HEK293 (cell line): ENCODE measurements around the gene E2F1.

Experiments
- HOXA7 ChIP-seq: sonication (generic); formaldehyde crosslinking; IDR thresholded peaks from 2 replicates; pipeline ENCODE4 v1.8.1; 2022; ENCODE audit warnings: missing genetic modification reagents, borderline replicate concordance
- HOXC10 ChIP-seq: sonication (generic); formaldehyde crosslinking; IDR thresholded peaks from 2 replicates; pipeline ENCODE4 v1.8.1; 2023; ENCODE audit warnings: mild to moderate bottlenecking, missing genetic modification reagents
- KLF10 ChIP-seq: fragments of 450-650 bp; IDR thresholded peaks from 2 replicates; pipeline ENCODE4 v1.5.1; 2018; ENCODE audit warnings: missing biosample characterization, mild to moderate bottlenecking, missing genetic modification characterization
- KLF16 ChIP-seq: fragments of 450-650 bp; formaldehyde crosslinking; IDR thresholded peaks from 2 replicates; pipeline ENCODE4 v1.5.1; 2017; ENCODE audit warnings: missing biosample characterization, missing genetic modification characterization
- KLF8 ChIP-seq: fragments of 450-650 bp; formaldehyde crosslinking; IDR thresholded peaks from 2 replicates; pipeline ENCODE4 v1.5.1; 2016; ENCODE audit warnings: missing biosample characterization, missing genetic modification characterization
- KLF9 ChIP-seq: fragments of 450-650 bp; formaldehyde crosslinking; IDR thresholded peaks from 2 replicates; pipeline ENCODE4 v1.5.1; 2016; ENCODE audit warnings: missing biosample characterization, missing genetic modification characterization, low read depth
- MZF1 ChIP-seq: fragments of 450-650 bp; formaldehyde crosslinking; IDR thresholded peaks from 2 replicates; pipeline ENCODE4 v1.5.1; 2017; ENCODE audit warnings: missing biosample characterization, missing genetic modification characterization, borderline replicate concordance
- OVOL3 ChIP-seq: fragments of 450-650 bp; formaldehyde crosslinking; IDR thresholded peaks from 2 replicates; pipeline ENCODE4 v1.5.1; 2016; ENCODE audit warnings: missing biosample characterization, missing genetic modification characterization
- SCRT2 ChIP-seq: fragments of 450-650 bp; formaldehyde crosslinking; IDR thresholded peaks from 2 replicates; pipeline ENCODE4 v1.5.1; 2016; ENCODE audit warnings: missing biosample characterization, missing genetic modification characterization
- WT1 ChIP-seq: fragments of 450-650 bp; formaldehyde crosslinking; IDR thresholded peaks from 2 replicates; pipeline ENCODE4 v1.5.1; 2016; ENCODE audit warnings: missing biosample characterization, missing genetic modification characterization
- ZBTB1 ChIP-seq: fragments of 450-650 bp; formaldehyde crosslinking; IDR thresholded peaks from 2 replicates; pipeline ENCODE4 v1.5.1; 2016; ENCODE audit warnings: missing biosample characterization, missing genetic modification characterization
- ZFHX2 ChIP-seq: fragments of 450-650 bp; formaldehyde crosslinking; conservative IDR thresholded peaks from 2 replicates; pipeline ENCODE4 v1.5.1; 2016; ENCODE audit warnings: missing biosample characterization, missing genetic modification characterization
- ZNF112 ChIP-seq: fragments of 450-650 bp; formaldehyde crosslinking; IDR thresholded peaks from 2 replicates; pipeline ENCODE4 v1.5.0; 2017; ENCODE audit warnings: missing biosample characterization, missing genetic modification characterization
- ZNF114 ChIP-seq: fragments of 450-650 bp; formaldehyde crosslinking; IDR thresholded peaks from 2 replicates; pipeline ENCODE4 v1.5.0; 2017; ENCODE audit warnings: missing biosample characterization, missing genetic modification characterization
- ZNF132 ChIP-seq: fragments of 450-650 bp; formaldehyde crosslinking; IDR thresholded peaks from 2 replicates; pipeline ENCODE4 v1.5.1; 2017; ENCODE audit warnings: missing biosample characterization, missing genetic modification characterization, borderline replicate concordance
- ZNF16 ChIP-seq: fragments of 450-650 bp; formaldehyde crosslinking; IDR thresholded peaks from 2 replicates; pipeline ENCODE4 v1.5.1; 2016; ENCODE audit warnings: low read depth, missing biosample characterization, missing genetic modification characterization
- ZNF175 ChIP-seq: fragments of 450-650 bp; formaldehyde crosslinking; IDR thresholded peaks from 2 replicates; pipeline ENCODE4 v1.5.1; 2016; ENCODE audit warnings: missing biosample characterization, missing genetic modification characterization
- ZNF211 ChIP-seq: fragments of 450-650 bp; formaldehyde crosslinking; IDR thresholded peaks from 2 replicates; pipeline ENCODE4 v1.5.1; 2016; ENCODE audit warnings: low read depth, missing biosample characterization, missing genetic modification characterization
- ZNF248 ChIP-seq: fragments of 450-650 bp; formaldehyde crosslinking; IDR thresholded peaks from 2 replicates; pipeline ENCODE4 v1.5.1; 2017; ENCODE audit warnings: missing biosample characterization, missing genetic modification characterization
- ZNF266 ChIP-seq: fragments of 450-650 bp; formaldehyde crosslinking; IDR thresholded peaks from 2 replicates; pipeline ENCODE4 v1.5.1; 2016; ENCODE audit warnings: missing biosample characterization, missing genetic modification characterization, low read depth
- ZNF341 ChIP-seq: fragments of 450-650 bp; formaldehyde crosslinking; IDR thresholded peaks from 2 replicates; pipeline ENCODE4; 2016; ENCODE audit warnings: low read depth, missing biosample characterization, missing genetic modification characterization
- ZNF366 ChIP-seq: fragments of 450-650 bp; formaldehyde crosslinking; conservative IDR thresholded peaks from 2 replicates; pipeline ENCODE4 v1.5.1; 2016; ENCODE audit warnings: missing biosample characterization, missing genetic modification characterization
- ZNF37A ChIP-seq: fragments of 450-650 bp; IDR thresholded peaks from 2 replicates; pipeline ENCODE4 v1.5.1; 2018; ENCODE audit warnings: missing biosample characterization, missing genetic modification characterization
- ZNF394 ChIP-seq: fragments of 450-650 bp; formaldehyde crosslinking; IDR thresholded peaks from 2 replicates; pipeline ENCODE4 v1.5.1; 2016; ENCODE audit warnings: missing biosample characterization, missing genetic modification characterization, mild to moderate bottlenecking, moderate library complexity, borderline replicate concordance
- ZNF423 ChIP-seq: fragments of 450-650 bp; formaldehyde crosslinking; IDR thresholded peaks from 2 replicates; pipeline ENCODE4 v1.5.1; 2016; ENCODE audit warnings: missing biosample characterization, missing genetic modification characterization
- ZNF433 ChIP-seq: fragments of 450-650 bp; formaldehyde crosslinking; IDR thresholded peaks from 2 replicates; pipeline ENCODE4 v1.5.1; 2016; ENCODE audit warnings: missing biosample characterization, missing genetic modification characterization, low read depth
- ZNF473 ChIP-seq: fragments of 450-650 bp; formaldehyde crosslinking; IDR thresholded peaks from 2 replicates; pipeline ENCODE4 v1.5.1; 2017; ENCODE audit warnings: missing biosample characterization, missing genetic modification characterization
- ZNF48 ChIP-seq: fragments of 450-650 bp; formaldehyde crosslinking; IDR thresholded peaks from 2 replicates; pipeline ENCODE4 v1.5.1; 2016; ENCODE audit warnings: missing biosample characterization, missing genetic modification characterization
- ZNF501 ChIP-seq: fragments of 450-650 bp; formaldehyde crosslinking; IDR thresholded peaks from 2 replicates; pipeline ENCODE4 v1.5.1; 2016; ENCODE audit warnings: missing biosample characterization, missing genetic modification characterization
- ZNF560 ChIP-seq: fragments of 450-650 bp; formaldehyde crosslinking; IDR thresholded peaks from 2 replicates; pipeline ENCODE4 v1.5.1; 2017; ENCODE audit warnings: missing biosample characterization, missing genetic modification characterization, borderline replicate concordance
- ZNF629 ChIP-seq: fragments of 450-650 bp; formaldehyde crosslinking; IDR thresholded peaks from 2 replicates; pipeline ENCODE4 v1.5.1; 2017; ENCODE audit warnings: missing biosample characterization, missing genetic modification characterization
- ZNF660 ChIP-seq: fragments of 450-650 bp; IDR thresholded peaks from 2 replicates; pipeline ENCODE4 v1.5.1; 2018; ENCODE audit warnings: missing biosample characterization, mild to moderate bottlenecking, missing genetic modification characterization
- ZNF707 ChIP-seq: fragments of 450-650 bp; formaldehyde crosslinking; IDR thresholded peaks from 2 replicates; pipeline ENCODE4 v1.5.1; 2016; ENCODE audit warnings: missing biosample characterization, missing genetic modification characterization
- ZNF747 ChIP-seq: fragments of 450-650 bp; formaldehyde crosslinking; IDR thresholded peaks from 2 replicates; pipeline ENCODE4 v1.5.1; 2016; ENCODE audit warnings: missing biosample characterization, missing genetic modification characterization
- TF ChIP-seq, protein P1 (sequence below): fragments of 450-650 bp; formaldehyde crosslinking; IDR thresholded peaks from 2 replicates; pipeline ENCODE4 v1.5.1; 2016; ENCODE audit warnings: missing biosample characterization, missing genetic modification characterization
- TF ChIP-seq, protein P2 (sequence below): fragments of 450-650 bp; formaldehyde crosslinking; IDR thresholded peaks from 2 replicates; pipeline ENCODE4 v1.5.1; 2017; ENCODE audit warnings: missing biosample characterization, mild to moderate bottlenecking, missing genetic modification characterization, moderate library complexity
- TF ChIP-seq, protein P3 (sequence below): fragments of 450-650 bp; formaldehyde crosslinking; IDR thresholded peaks from 2 replicates; pipeline ENCODE4 v1.5.1; 2016; ENCODE audit warnings: missing biosample characterization, missing genetic modification characterization, low read depth
- TF ChIP-seq, protein P4 (sequence below): fragments of 450-650 bp; formaldehyde crosslinking; IDR thresholded peaks from 2 replicates; pipeline ENCODE4 v1.5.1; 2016; ENCODE audit warnings: missing biosample characterization, missing genetic modification characterization

E2F1 gene

DNA sequence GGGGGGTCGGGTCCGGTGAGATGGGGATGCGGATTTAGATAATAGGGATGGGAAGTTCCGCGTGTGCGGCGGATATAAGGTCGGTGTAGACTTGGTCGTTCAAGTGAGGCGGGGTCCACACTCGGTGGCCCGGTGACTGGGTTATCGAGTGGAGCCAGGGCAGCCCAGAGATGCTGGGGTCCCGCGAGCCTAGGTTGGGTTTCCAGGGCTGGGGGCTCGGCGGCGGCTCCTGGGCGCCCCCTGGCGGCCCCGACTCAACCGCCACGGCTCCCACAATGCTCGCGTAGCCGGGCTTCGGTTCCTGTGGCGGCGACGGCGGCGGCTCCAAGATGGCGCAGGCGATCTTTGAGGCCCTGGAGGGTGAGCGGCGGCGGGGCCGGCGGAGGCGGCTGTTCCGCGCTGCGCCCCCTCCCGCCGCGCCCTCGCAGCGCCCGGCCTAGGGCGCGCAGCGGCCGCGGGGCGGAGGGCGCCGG lies 45.5 kb upstream of the E2F1 start, which contains the start of gene ZNF341 (continued):
- TF ChIP-seq ZNF37A (tag by site-specific recombination) (no peak), OVOL3 (tag by site-specific recombination) (0 out of 2 replicates have a peak, but pooled peaks have one; percentile 25), SCRT2 (tag by site-specific recombination) (no peak), ZNF341 (tag by site-specific recombination) (no peak), ZNF248 (tag by site-specific recombination) (no peak), ZNF175 (tag by site-specific recombination) (no peak), HOXC10 (CRISPR knock-in tag) (no peak), KLF10 (tag by site-specific recombination) (no peak; the same call in 1 of the 2 replicates), ZNF394 (tag by site-specific recombination) (no peak), ZNF560 (tag by site-specific recombination) (no peak), WT1 (tag by site-specific recombination) (0 out of 2 replicates have a peak, but pooled peaks have one; percentile 14), ZNF660 (tag by site-specific recombination) (no peak; the same call in 1 of the 2 replicates), ZNF423 (tag by site-specific recombination) (no peak), ZNF112 (tag by site-specific recombination) (no peak), ZNF48 (tag by site-specific recombination) (no peak), ZNF266 (tag by site-specific recombination) (no peak), MZF1 (no peak), ZNF747 (tag by site-specific recombination) (no peak), ZNF707 (no peak), ZNF629 (peak; percentile 35; the same call in 1 of the 2 replicates), ZNF114 (tag by site-specific recombination) (no peak), ZNF473 (tag by site-specific recombination) (no peak), ZNF211 (tag by site-specific recombination) (no peak), ZFHX2 (no peak), HOXA7 (no peak), ZNF366 (tag by site-specific recombination) (no peak), ZNF132 (tag by site-specific recombination) (no peak), ZNF501 (no peak), ZNF433 (tag by site-specific recombination) (no peak), KLF9 (tag by site-specific recombination) (no peak), KLF8 (tag by site-specific recombination) (no peak), ZNF16 (tag by site-specific recombination) (no peak), ZBTB1 (tag by site-specific recombination) (no peak), KLF16 (tag by site-specific recombination) (no peak)
- TF ChIP-seq, protein P1, sequence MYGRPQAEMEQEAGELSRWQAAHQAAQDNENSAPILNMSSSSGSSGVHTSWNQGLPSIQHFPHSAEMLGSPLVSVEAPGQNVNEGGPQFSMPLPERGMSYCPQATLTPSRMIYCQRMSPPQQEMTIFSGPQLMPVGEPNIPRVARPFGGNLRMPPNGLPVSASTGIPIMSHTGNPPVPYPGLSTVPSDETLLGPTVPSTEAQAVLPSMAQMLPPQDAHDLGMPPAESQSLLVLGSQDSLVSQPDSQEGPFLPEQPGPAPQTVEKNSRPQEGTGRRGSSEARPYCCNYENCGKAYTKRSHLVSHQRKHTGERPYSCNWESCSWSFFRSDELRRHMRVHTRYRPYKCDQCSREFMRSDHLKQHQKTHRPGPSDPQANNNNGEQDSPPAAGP (tag by site-specific recombination) = peak; percentile 48; the same call in 1 of the 2 replicates
- TF ChIP-seq, protein P2, sequence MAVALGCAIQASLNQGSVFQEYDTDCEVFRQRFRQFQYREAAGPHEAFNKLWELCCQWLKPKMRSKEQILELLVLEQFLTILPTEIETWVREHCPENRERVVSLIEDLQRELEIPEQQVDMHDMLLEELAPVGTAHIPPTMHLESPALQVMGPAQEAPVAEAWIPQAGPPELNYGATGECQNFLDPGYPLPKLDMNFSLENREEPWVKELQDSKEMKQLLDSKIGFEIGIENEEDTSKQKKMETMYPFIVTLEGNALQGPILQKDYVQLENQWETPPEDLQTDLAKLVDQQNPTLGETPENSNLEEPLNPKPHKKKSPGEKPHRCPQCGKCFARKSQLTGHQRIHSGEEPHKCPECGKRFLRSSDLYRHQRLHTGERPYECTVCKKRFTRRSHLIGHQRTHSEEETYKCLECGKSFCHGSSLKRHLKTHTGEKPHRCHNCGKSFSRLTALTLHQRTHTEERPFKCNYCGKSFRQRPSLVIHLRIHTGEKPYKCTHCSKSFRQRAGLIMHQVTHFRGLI (tag by site-specific recombination) = no peak
- TF ChIP-seq, protein P3, sequence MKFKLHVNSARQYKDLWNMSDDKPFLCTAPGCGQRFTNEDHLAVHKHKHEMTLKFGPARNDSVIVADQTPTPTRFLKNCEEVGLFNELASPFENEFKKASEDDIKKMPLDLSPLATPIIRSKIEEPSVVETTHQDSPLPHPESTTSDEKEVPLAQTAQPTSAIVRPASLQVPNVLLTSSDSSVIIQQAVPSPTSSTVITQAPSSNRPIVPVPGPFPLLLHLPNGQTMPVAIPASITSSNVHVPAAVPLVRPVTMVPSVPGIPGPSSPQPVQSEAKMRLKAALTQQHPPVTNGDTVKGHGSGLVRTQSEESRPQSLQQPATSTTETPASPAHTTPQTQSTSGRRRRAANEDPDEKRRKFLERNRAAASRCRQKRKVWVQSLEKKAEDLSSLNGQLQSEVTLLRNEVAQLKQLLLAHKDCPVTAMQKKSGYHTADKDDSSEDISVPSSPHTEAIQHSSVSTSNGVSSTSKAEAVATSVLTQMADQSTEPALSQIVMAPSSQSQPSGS (tag by site-specific recombination) = no peak
- TF ChIP-seq, protein P4, sequence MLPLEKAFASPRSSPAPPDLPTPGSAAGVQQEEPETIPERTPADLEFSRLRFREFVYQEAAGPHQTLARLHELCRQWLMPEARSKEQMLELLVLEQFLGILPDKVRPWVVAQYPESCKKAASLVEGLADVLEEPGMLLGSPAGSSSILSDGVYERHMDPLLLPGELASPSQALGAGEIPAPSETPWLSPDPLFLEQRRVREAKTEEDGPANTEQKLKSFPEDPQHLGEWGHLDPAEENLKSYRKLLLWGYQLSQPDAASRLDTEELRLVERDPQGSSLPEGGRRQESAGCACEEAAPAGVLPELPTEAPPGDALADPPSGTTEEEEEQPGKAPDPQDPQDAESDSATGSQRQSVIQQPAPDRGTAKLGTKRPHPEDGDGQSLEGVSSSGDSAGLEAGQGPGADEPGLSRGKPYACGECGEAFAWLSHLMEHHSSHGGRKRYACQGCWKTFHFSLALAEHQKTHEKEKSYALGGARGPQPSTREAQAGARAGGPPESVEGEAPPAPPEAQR (tag by site-specific recombination) = 0 out of 2 replicates have a peak, but pooled peaks have one; percentile 32
